GM12878 (cell line): Measurements from ENCODE around the gene PLXNA2. TPM values are rescaled to one million over a fixed set of nuclear protein-coding genes. Genes with fewer than 3 reads are reported as not detected.

Source experiments
- ATAC-seq: fragments of 200-7000 bp; cut with Tn5 transposase; 3 replicates; pipeline ENCODE4 v1.9.1; 2020; ENCODE audit warnings: mild to moderate bottlenecking, moderate library complexity
- BruUV-seq: library from RNA; stranded (reverse); fragments of 400-500 nt; replicated peaks from 2 replicates; lab custom pipeline; 2021; lab: Mats Ljungman, UMichigan
- CTCF ChIA-PET: fragments of 300-600 bp; sonication (Branson Sonifier 250); formaldehyde crosslinking; extraction: SDS; loops from one replicate; lab custom pipeline; 2021; ENCODE audit warnings: inconsistent platforms; lab: Yijun Ruan, JAX
- POLR2A ChIA-PET: fragments of 350-600 bp; formaldehyde crosslinking; extraction: SDS; loops from one replicate; lab custom pipeline; 2021; ENCODE audit warnings: inconsistent platforms; lab: Charles Lee
- RAD21 ChIA-PET: fragments of 300-600 bp; sonication (Branson Sonifier 250); formaldehyde crosslinking; loops from one replicate; lab custom pipeline; 2023; ENCODE audit warnings: antibody characterized with exemption; ENCODE audit not compliant: unreplicated experiment; lab: Charles Lee
- SMC1A ChIA-PET: fragments of 300-600 bp; sonication (Branson Sonifier 250); formaldehyde crosslinking; loops from one replicate; lab custom pipeline; 2023; ENCODE audit not compliant: unreplicated experiment, uncharacterized antibody; lab: Charles Lee
- DNase-seq: peaks from one replicate; pipeline ENCODE4 v3.0.0-alpha.2; 2011; ENCODE audit warnings: low read depth, low spot score
- FAIRE-seq: peaks from 3 replicates; lab custom pipeline; 2011; peaks lifted over from hg19 to GRCh38; lab: Jason Lieb, UNC
- H2AFZ ChIP-seq: 2 replicates; pipeline ENCODE4 v1.6.0; 2011; ENCODE audit warnings: low read depth, low read length, control low read depth; ENCODE audit not compliant: control insufficient read depth
- H3K27ac ChIP-seq: 2 replicates; pipeline ENCODE4 v1.5.1; 2011; ENCODE audit warnings: control low read depth; ENCODE audit not compliant: control insufficient read depth, insufficient read depth
- H3K27me3 ChIP-seq, 2 experiments: replicated peaks in 1 of 2; 2 replicates each; pipeline versions ENCODE4 v1.6.0 to v1.6.1; 2011; ENCODE audit warnings: low read length in 1 of 2; ENCODE audit not compliant: control insufficient read depth in 2 of 2, insufficient read depth in 2 of 2
- H3K36me3 ChIP-seq, 2 experiments: 2 replicates each; pipeline ENCODE4 v1.5.1; 2011; ENCODE audit warnings: low read length in 1 of 2; ENCODE audit not compliant: control insufficient read depth in 2 of 2, insufficient read depth in 2 of 2
- H3K4me1 ChIP-seq: 2 replicates; pipeline ENCODE4 v1.6.1; 2011; ENCODE audit warnings: mild to moderate bottlenecking, low read length, moderate library complexity, mixed read lengths; ENCODE audit not compliant: control insufficient read depth, insufficient read depth
- H3K4me2 ChIP-seq: 2 replicates; pipeline ENCODE4 v1.6.0; 2011; ENCODE audit warnings: control low read depth; ENCODE audit not compliant: control insufficient read depth, insufficient read depth
- H3K4me3 ChIP-seq: fragments of 200-600 bp; sonication (generic); 2 replicates; pipeline ENCODE4 v1.5.1; 2016
- H3K79me2 ChIP-seq: 2 replicates; pipeline ENCODE4 v1.6.0; 2011; ENCODE audit warnings: low read length; ENCODE audit not compliant: control insufficient read depth, insufficient read depth
- H3K9ac ChIP-seq: 2 replicates; pipeline ENCODE4 v1.8.0; 2011; ENCODE audit warnings: low read length, control low read depth, mixed read lengths; ENCODE audit not compliant: control insufficient read depth, insufficient read depth
- H3K9me3 ChIP-seq: replicated peaks from 3 replicates; pipeline ENCODE4 v1.5.1; 2011; ENCODE audit warnings: mild to moderate bottlenecking, low read length; ENCODE audit not compliant: control insufficient read depth, insufficient read depth
- H4K20me1 ChIP-seq: 2 replicates; pipeline ENCODE4 v1.6.0; 2011; ENCODE audit not compliant: control insufficient read depth, insufficient read depth
- ATF3 ChIP-seq: IDR thresholded peaks from 2 replicates; pipeline ENCODE4 v1.6.1; 2011; ENCODE audit warnings: low read depth, mild to moderate bottlenecking, low read length, moderate library complexity, borderline replicate concordance; ENCODE audit errors: extremely low read depth
- BCLAF1 ChIP-seq: fragments of 450-650 bp; IDR thresholded peaks from 2 replicates; pipeline ENCODE4 v1.6.1; 2017; ENCODE audit warnings: antibody characterized with exemption, mild to moderate bottlenecking, moderate library complexity
- BHLHE40 ChIP-seq, 2 experiments: fragments of 450-650 bp in 1 of 2; IDR thresholded peaks; 2 replicates each; pipeline ENCODE4 v1.6.1; 2011 to 2017; ENCODE audit warnings: low read depth in 2 of 2, borderline replicate concordance in 1 of 2, improper control_type of control experiment in 1 of 2, low read length in 1 of 2, mild to moderate bottlenecking in 1 of 2
- CREB1 ChIP-seq: IDR thresholded peaks from 2 replicates; pipeline ENCODE4 v1.6.1; 2012; ENCODE audit warnings: low read depth, mild to moderate bottlenecking, inconsistent platforms
- E2F4 ChIP-seq: IDR thresholded peaks from 2 replicates; pipeline ENCODE4 v1.6.1; 2012; ENCODE audit warnings: low read depth, low read length, improper control_type of control experiment
- ELK1 ChIP-seq: IDR thresholded peaks from 2 replicates; pipeline ENCODE4 v1.6.1; 2012; ENCODE audit warnings: low read depth, low read length, improper control_type of control experiment
- NFXL1 ChIP-seq: fragments of 450-650 bp; IDR thresholded peaks from 2 replicates; pipeline ENCODE4 v1.6.1; 2017; ENCODE audit warnings: antibody characterized with exemption, mild to moderate bottlenecking, borderline replicate concordance
- NFYA ChIP-seq: IDR thresholded peaks from 2 replicates; pipeline ENCODE4 v1.6.1; 2011; ENCODE audit warnings: low read depth, mild to moderate bottlenecking, low read length, improper control_type of control experiment, borderline replicate concordance
- RAD21 ChIP-seq: IDR thresholded peaks from 2 replicates; pipeline ENCODE4 v1.6.1; 2011; ENCODE audit warnings: mild to moderate bottlenecking, low read depth, low read length, moderate library complexity; ENCODE audit not compliant: insufficient read depth
- RAD51 ChIP-seq: fragments of 450-650 bp; IDR thresholded peaks from 2 replicates; pipeline ENCODE4 v1.6.1; 2016; ENCODE audit warnings: moderate library complexity, mild to moderate bottlenecking, inconsistent platforms
- RCOR1 ChIP-seq: conservative IDR thresholded peaks from 2 replicates; pipeline ENCODE4 v1.6.1; 2012; ENCODE audit warnings: low read depth, low read length, improper control_type of control experiment
- RELA ChIP-seq: fragments of 450-650 bp; IDR thresholded peaks from 2 replicates; pipeline ENCODE4 v1.8.0; 2014; ENCODE audit warnings: borderline replicate concordance; ENCODE audit not compliant: partially characterized antibody
- SUZ12 ChIP-seq: fragments of 200-600 bp; sonication (generic); IDR thresholded peaks from one replicate; pipeline ENCODE4 v1.6.1; 2018; ENCODE audit warnings: antibody characterized with exemption, mild to moderate bottlenecking; ENCODE audit not compliant: unreplicated experiment
- TCF12 ChIP-seq: IDR thresholded peaks from 2 replicates; pipeline ENCODE4 v1.6.1; 2011; ENCODE audit warnings: low read depth, mild to moderate bottlenecking, low read length
- ZBTB33 ChIP-seq: fragments of 450-650 bp; IDR thresholded peaks from 2 replicates; pipeline ENCODE4 v1.6.1; 2017; ENCODE audit warnings: mild to moderate bottlenecking
- WGBS: methylation state at CpG from one replicate; pipeline ENCODE4 v1.1.6; 2016; ENCODE audit warnings: low lambda C conversion rate; ENCODE audit not compliant: insufficient replicate concordance, insufficient coverage; ENCODE audit errors: missing lambda C conversion rate; 5-methylcytosine and 5-hydroxymethylcytosine counted together
- in situ Hi-C: fragments of 300-500 bp; cut with MboI; formaldehyde crosslinking; loops from 9 replicates; pipeline ENCODE4 v1.14.3; 2018; ENCODE audit warnings: mixed read lengths
- intact Hi-C: fragments of 100-400 bp; cut with micrococcal nuclease; formaldehyde crosslinking; loops from one replicate; pipeline ENCODE4 v1.14.2; 2022; ENCODE audit not compliant: unreplicated experiment
- polyA plus RNA-seq, 11 experiments: library from polyadenylated mRNA; depleted of rRNA in 4 of 11; unstranded in 6 of 11; stranded (reverse) in 5 of 11; fragments of >200 nt; fragmentation: Nextera tagmentation in 4 of 11; fragmentation: Illumina TruSeq in 1 of 11; extraction: Ambion mirVana in 4 of 11; extraction: Trizol in 1 of 11; gene quantifications; 1 replicate in 1 of 11; 2 replicates in 10 of 11; pipeline versions ENCODE4 v1.2.1 to v1.2.3, GENCODE V29; 2011 to 2016; ENCODE audit warnings: inconsistent platforms in 2 of 11, missing spikeins in 2 of 11, low read depth in 1 of 11
- total RNA-seq, 4 experiments: library from RNA; depleted of rRNA in 3 of 4; stranded (reverse); fragments of >200 nt in 3 of 4; fragmentation: Illumina TruSeq in 1 of 4; extraction: Trizol in 1 of 4; gene quantifications; 2 replicates each; pipeline versions ENCODE4 v1.2.1 to v1.2.3, GENCODE V29; 2013 to 2021

PLXNA2 gene
- total and polyA plus RNA-seq, 10 of the 15 experiments (the other 5 are each of a cell fraction or from before 2014, with no cell fraction given) = under 0.01 to 0.08 (median 0.07) TPM; not detected in 4

- BruUV-seq = no TSS peak
- H4K20me1 ChIP-seq = no peaks in the 10 kb centered on the region
- no peak overlapping the region for H2AFZ ChIP-seq
- no peak overlapping the region for H3K27ac ChIP-seq
- ChIA-PET POLR2A (no interaction called here), CTCF (interaction anchor here (1.0 to 10.5 kb wide), 9 partner anchors 35 to 244 kb away, joined by 3 to 166 read pairs (median 4); no protein-coding TSS in a partner anchor), RAD21 (interaction anchor here (0.5 to 5.0 kb wide), 6 partner anchors 46 to 219 kb away, joined by 3 to 33 read pairs (median 4); no protein-coding TSS in a partner anchor), SMC1A (interaction anchor here (1.0 to 8.1 kb wide), 3 partner anchors 54 to 117 kb away, joined by 4 to 57 read pairs (median 4); no protein-coding TSS in a partner anchor)
- intact Hi-C loops (no loop called here), in situ Hi-C loops (loop anchor here (5.0 kb wide), 1 partner anchor 114 kb away; no protein-coding TSS in a partner anchor)
- ATAC-seq (no peak), DNase-seq (no peak), FAIRE-seq (no peak)
- H3K4me3 ChIP-seq = no peak overlapping the region
- no peaks in the 10 kb centered on the region for H3K9me3 ChIP-seq
- WGBS = 54% methylated on average over 5 of the region's 5 CpGs
- H3K79me2 ChIP-seq = no peaks in the 10 kb centered on the region
- H3K4me2 ChIP-seq = no peak overlapping the region
- no peaks in the 10 kb centered on the region for H3K36me3 ChIP-seq
- peaks cover 8 to 16% of the 10 kb centered on the region in 2 experiments for H3K27me3 ChIP-seq
- peaks cover 9% of the 10 kb centered on the region for H3K4me1 ChIP-seq
- H3K9ac ChIP-seq = no peak overlapping the region
- TF ChIP-seq NFXL1 (no peak), RCOR1 (no peak), ATF3 (no peak), TCF12 (no peak), RAD21 (no peak), NFYA (no peak), BCLAF1 (no peak), BHLHE40 (IDR thresholded peaks at IDR 0.05; ENCODE audit: borderline replicate concordance in 1 of 2, low read depth in 2 of 2, low read length in 1 of 2) (no peak), ELK1 (no peak), ZBTB33 (no peak), SUZ12 (no peak), E2F4 (no peak), RELA (no peak), CREB1 (no peak), RAD51 (no peak)
These were observed 2.7 kb downstream of the PLXNA2 start for GRCh38 chr1:208241512-208241911.
